HG03175 (cell line): Measurements from ENCODE around the gene CYP19A1.

Experiments
- ATAC-seq: cut with Tn5 transposase; IDR thresholded peaks from one replicate; pipeline ENCODE4 v1.9.1; 2021; ENCODE audit warnings: mild to moderate bottlenecking, moderate library complexity; ENCODE audit not compliant: unreplicated experiment

The CYP19A1 gene

GRCh38 chr15:51224428-51224827, 114.0 kb downstream of the CYP19A1 start:
- ATAC-seq, result no peak

GRCh38 chr15:51223771-51224229, 114.6 kb downstream of the CYP19A1 start:
- ATAC-seq, result no peak

- ATAC-seq, result no peak
These were observed 120.0 kb downstream of the CYP19A1 start for GRCh38 chr15:51218299-51218938.

GRCh38 chr15:51212909-51213308, 125.5 kb downstream of the CYP19A1 start:
- no peak for ATAC-seq

GRCh38 chr15:51212239-51212638, 126.2 kb downstream of the CYP19A1 start:
- no peak for ATAC-seq

- ATAC-seq, result no peak
These were observed 133.1 kb downstream of the CYP19A1 start for GRCh38 chr15:51205050-51205975.

GRCh38 chr15:51203797-51204196, 134.6 kb downstream of the CYP19A1 start:
- ATAC-seq, result no peak

GRCh38 chr15:51202783-51203182, 135.6 kb downstream of the CYP19A1 start:
- ATAC-seq, result no peak

GRCh38 chr15:51201581-51201980, 136.8 kb downstream of the CYP19A1 start:
- no peak for ATAC-seq

- no peak for ATAC-seq
These were observed 137.6 kb downstream of the CYP19A1 start for GRCh38 chr15:51200792-51201191.

- ATAC-seq, result no peak
These were observed 138.9 kb downstream of the CYP19A1 start for GRCh38 chr15:51199541-51199940.

GRCh38 chr15:51198701-51199232, 139.6 kb downstream of the CYP19A1 start:
- ATAC-seq, result no peak

- no peak for ATAC-seq
These were observed 142.9 kb downstream of the CYP19A1 start for GRCh38 chr15:51195459-51195858.

- no peak for ATAC-seq
These were observed 144.4 kb downstream of the CYP19A1 start for GRCh38 chr15:51193979-51194378.

- no peak for ATAC-seq
These were observed 144.9 kb downstream of the CYP19A1 start for GRCh38 chr15:51193526-51193925.

- peak; percentile 49 for ATAC-seq
These were observed 145.7 kb downstream of the CYP19A1 start for GRCh38 chr15:51192521-51193280.

- no peak for ATAC-seq
These were observed 146.6 kb downstream of the CYP19A1 start for GRCh38 chr15:51191766-51192165.

GRCh38 chr15:51191072-51191670, 147.2 kb downstream of the CYP19A1 start:
- no peak for ATAC-seq

- ATAC-seq, result no peak
These were observed 147.8 kb downstream of the CYP19A1 start for GRCh38 chr15:51190424-51191068.
